NCI-H82 treated with DMSO at 0.1 percent for 48 hours (cell line): ENCODE data around the gene SUCO.
"Not testable (repeated sequence)": the region's sequence is repeated elsewhere in the genome, so short reads cannot be mapped to it uniquely, and the experiment has no call there.

ENCODE experiments used
- DNase-seq: peaks from one replicate; lab custom pipeline; 2025; ENCODE audit not compliant: unreplicated experiment; lab: John Stamatoyannopoulos, UW

SUCO gene

DNA sequence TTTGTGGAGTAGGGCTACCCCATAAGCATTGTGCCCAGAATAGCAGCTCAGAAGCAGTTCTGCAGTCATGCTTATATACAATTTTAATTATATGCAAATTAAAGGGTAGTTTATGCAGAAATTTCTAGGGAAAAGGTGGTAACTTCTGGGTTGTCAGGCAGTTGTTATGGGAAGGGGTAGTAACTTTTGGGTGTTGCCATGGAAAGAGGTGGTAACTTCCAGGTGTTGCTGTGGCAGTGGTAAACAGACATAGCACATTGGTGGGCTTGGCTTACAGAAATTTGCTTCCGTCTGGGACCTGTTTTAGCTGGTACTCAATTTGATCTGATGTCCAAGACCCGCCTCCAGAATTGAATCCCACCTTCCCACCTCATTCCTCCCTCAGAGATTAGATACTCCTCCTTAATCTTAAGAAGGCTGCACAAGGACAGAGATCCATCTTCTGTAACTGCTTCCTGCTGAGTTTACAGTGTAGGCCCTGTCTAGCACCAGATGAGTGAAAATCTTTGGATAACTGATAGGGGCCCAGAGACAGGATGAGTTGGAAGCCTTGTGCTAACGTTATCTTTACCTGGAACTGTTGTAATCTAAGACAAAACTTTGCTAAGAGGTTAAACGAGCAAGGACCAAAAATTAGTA lies 26.7 kb downstream of the SUCO start:
- DNase-seq = no peak

DNA sequence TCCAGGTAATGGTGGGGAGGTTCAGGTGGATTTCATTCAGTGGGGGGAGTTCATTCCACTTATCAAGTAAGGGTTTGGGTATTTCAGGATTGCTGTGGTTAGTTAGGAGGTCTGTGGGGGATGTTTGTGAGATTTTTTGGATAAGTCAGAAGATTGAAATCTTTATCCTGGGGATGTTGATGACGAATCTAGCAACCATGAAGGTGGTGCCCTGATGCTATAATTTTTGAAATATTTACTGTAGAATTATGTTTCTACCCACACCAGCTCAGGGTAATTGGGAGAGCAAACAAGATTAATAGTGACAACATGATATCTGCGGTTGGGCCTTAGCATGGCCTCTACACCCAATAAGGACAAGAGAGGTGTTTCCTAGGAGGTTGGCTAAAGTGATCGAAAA lies 28.3 kb downstream of the SUCO start:
- no peak for DNase-seq

DNA sequence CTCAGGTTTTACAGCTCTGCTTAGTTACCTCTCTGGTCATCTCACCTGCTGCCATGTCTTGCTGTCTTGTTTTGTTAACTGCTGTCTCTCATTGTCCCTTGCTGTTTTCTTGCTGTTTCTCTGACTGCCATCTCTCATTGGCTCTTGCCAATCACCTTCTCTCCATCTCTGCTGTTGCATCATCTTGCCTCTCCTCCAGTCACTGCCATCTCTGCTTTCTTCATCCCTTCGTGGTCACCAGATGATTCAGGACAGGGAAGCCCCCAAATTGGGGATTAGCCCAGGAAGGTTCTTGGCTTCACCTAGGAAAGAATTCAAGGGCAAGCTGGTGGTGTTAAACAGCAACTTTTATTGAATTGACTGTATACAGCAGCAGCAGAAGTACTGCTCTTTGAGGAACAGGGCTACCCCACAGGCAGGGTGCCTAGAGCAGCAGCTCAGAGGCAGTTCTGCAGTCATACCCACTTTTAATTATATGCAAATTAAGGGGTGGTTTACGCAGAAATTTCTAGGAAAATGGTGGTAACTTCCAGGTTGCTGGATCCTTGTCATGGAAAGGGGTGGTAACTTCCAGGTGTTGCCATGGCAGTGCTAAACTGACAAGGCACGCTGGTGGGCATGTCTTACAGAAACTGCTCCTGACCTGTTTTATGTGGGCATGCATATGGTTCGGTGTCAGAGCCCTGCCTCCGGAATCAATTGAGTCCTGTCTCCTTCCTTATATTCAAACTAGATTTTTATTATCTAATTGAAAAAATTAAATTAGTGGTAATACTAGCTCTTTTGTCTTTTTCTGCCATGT lies 33.4 kb downstream of the SUCO start:
- no peak for DNase-seq

DNA sequence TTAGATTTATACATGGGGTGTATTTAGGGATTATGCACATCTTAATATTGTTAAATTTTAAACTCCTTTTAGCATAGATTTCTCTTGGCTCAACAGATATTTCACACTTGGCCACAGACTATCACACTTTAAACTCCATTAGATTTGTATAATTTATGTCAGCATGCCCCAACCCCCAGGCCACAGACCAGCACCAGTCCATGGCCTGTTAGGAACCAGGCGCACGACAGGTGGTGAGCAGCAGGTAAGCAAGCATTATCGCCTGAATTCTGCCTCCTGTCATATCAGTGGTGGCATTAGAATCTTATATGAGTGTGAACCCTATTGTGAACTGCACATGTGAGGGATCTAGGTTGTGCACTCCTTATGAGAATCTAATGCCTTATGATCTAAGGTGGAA lies 34.8 kb downstream of the SUCO start:
- no peak for DNase-seq

DNA sequence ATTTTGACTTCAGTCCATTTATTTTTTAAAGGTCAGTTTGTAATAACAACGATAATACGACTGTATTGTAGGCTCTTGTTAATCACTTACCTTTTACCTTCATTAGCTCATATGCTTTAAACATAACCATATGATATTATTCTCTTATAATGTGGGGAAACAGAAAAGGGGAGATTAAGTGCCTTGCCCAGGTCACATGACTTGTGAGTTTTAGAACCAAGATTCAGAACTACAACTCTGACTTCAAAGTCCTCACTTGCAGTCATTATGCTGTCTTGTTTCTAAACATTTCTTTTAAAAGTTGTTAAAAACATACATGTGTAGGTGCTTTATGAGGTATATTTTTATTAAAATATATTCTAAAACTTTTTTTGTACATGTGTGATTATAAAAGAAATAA lies 41.1 kb downstream of the SUCO start:
- no peak for DNase-seq

DNA sequence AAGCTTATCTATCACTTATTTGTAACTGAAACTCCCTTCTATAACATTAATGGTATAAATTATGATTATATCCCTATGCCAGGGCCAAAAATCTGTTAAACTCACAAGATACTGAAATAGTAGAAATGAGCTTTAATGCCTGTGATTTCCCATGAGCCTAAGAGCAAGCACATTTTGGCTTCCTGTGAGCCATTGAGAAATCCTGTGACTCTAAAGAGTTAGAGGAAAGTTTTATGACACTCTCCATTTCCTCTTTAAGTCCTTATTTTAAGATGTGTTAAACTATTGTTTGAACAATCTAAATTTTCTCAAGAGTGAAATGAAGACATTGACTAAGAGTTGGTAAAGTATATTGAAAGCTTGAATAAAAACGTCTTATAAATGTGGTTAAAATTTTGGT lies 45.6 kb downstream of the SUCO start:
- DNase-seq = no peak

DNA sequence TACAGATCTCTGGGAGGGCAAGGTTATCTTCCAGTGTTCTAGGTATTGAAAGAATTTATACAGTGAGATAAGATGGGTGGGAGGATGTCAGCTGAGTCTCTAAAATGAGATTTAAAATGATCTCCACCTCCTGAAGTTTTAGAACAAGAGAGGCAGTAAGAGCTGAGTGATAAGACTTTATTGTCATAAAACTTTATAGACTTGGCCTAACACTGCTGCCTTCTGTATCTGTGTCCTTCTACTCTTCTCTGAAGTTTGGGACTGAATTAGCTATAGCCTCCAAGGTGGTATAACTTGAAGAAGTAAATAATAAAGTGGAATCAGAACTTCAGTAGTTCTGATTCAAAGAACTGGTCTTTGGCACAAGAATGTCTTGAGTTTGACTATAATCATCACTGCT lies 48.3 kb downstream of the SUCO start:
- DNase-seq = no peak

DNA sequence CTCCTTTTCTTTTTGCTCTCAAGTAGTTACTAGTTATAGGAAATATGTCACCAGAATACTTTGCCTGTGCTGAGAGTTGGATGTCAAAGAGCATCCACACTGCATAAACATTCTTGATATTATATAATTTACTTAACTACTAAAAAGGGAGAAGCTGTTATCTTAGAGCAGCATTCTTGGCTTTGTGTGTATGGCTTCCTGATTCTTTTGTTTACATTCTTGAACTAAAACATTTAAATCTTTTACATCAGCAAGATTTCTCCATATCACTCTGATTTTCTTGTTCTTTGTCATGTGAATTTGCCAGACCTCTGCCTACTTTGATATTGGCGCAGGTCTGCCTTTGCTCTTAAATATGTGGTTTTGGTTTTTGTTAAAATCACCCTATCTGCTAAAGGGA lies 48.8 kb downstream of the SUCO start:
- DNase-seq = no peak

DNA sequence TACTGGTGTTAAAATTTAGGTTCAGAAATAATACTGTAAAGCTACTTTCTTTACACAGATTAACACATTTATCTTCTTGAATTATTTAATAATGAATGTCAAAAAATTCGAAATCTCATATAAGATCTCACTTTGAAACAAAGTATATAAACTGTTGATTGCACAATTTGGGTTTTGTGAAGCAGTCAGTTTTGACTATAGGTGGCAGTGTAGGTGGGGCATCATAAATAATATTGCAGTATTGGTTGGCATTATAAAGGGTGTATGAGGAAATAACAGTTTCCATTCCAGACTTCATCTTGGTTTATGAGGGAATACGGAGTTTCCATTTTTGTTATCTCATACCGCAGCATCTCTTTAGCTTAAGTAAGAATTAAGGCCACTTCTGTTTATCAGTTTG lies 49.9 kb downstream of the SUCO start:
- no peak for DNase-seq

DNA sequence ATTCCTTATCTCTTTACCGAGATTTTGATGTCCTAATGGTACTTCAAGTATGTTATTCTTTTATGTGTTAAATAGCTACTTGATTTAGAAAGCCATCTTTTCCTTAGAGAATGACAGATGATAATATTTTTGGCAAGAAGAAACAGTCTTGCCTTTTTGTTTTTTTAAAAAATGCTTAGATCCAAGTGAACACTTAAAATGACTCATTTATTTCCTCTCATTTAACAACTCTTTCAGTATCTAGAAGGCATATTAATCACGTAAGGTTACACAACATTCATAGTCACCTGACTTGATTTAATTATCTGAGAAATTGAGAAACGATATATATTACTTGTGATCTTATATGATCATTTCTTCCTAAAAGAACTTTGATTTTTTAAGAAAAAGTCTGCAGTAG lies 52.4 kb downstream of the SUCO start:
- DNase-seq = no peak

DNA sequence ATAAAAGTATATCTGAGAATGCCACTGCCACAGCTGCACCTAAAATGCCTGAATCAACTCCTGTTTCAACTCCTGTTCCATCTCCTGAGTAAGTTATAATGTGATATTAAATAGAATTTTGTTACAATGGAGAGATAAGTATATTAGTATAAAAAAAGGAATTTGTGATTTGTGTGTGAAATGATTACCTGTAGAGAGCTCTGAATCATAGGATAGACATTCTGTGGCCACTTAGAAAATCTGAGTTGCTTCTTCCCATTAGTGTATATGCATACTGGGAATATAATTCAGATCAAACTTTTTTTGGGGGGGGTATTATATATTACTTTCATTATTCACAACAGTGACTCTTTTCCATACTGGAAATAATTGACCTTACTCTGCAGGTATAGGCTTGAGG lies 52.9 kb downstream of the SUCO start:
- no peak for DNase-seq

DNA sequence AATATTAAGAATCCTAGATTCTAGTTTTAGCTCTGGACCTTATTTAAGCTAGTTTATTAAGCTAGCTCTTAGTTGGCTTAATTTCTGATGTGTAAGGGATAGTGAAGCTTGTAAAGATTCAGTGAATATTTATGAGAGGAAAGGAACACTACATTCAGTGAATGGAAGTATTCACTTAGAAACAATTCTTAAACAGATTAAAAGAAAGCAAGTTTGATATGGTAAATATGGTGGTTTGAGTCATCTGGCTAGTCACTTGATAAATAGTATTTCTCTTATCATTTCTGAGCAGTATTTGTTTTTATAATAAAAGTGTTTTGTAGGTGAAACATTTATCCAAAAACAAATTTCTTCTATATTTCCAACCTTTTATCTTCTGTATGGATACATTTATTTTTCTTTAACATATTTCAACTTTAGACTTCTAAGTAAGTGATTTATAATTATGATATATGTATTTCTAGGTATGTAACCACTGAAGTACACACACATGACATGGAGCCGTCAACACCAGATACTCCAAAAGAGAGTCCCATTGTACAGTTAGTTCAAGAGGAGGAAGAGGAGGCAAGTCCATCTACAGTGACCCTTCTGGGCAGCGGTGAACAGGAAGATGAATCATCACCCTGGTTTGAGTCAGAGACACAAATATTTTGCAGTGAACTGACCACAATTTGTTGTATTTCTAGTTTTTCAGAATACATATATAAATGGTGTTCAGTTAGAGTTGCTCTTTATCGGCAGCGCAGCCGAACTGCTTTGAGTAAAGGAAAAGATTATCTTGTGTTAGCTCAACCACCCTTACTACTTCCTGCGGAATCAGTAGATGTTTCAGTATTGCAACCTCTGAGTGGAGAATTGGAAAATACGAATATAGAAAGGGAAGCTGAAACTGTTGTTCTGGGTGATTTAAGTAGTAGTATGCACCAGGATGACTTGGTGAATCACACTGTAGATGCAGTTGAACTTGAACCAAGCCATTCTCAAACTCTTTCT lies 55.6 kb downstream of the SUCO start:
- DNase-seq = no peak

DNA sequence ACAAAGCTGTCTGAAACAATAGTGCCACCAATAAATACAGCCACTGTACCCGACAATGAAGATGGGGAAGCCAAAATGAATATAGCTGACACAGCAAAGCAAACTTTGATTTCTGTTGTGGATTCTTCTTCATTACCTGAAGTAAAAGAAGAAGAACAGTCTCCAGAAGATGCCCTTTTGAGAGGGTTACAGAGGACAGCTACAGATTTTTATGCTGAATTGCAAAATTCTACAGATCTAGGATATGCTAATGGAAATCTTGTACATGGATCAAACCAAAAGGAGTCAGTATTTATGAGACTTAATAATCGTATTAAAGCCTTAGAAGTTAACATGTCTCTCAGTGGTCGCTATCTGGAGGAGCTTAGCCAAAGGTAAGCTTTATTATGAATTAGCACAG lies 56.6 kb downstream of the SUCO start:
- DNase-seq = no peak

DNA sequence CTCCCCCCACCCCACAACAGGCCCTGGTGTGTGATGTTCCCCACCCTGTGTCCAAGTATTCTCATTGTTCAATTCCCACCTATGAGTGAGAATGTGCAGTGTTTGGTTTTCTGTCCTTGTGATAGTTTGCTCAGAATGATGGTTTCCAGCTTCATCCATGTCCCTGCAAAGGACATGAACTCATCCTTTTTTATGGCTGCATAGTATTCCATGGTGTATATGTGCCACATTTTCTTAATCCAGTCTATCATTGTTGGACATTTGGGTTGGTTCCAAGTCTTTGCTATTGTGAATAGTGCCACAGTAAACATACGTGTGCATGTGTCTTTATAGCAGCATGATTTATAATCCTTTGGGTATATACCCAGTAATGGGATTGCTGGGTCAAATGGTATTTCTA lies 58.5 kb downstream of the SUCO start:
- not testable (repeated sequence) for DNase-seq

DNA sequence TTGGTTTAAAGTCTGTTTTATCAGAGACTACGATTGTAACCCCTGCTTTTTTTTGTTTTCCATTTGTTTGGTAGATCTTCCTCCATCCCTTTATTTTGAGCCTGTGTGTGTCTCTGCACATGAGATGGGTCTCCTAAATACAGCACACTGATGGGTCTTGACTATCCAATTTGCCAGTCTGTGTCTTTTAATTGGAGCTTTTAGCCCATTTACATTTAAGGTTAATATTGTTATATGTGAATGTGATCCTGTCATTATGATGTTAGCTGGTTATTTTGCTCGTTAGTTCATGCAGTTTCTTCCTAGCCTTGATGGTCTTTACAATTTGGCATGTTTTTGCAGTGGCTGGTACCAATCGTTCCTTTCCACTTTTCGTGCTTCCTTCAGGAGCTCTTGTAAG lies 62.1 kb downstream of the SUCO start:
- not testable (repeated sequence) for DNase-seq

DNA sequence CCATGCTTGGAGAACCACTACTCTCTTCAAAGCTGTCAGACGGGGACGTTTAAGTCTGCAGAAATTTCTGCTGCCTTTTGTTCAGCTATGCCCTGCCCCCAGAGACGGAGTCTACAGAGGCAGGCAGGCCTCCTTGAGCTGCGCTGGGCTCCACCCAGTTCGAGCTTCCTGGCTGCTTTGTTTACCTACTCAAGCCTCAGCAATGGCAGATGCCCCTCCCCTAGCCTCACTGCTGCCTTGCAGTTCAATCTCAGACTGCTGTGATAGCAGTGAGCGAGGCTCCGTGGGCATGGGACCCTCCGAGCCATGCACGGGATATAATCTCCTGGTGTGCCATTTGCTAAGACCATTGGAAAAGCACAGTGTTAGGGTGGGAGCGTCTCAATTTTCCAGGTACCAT lies 63.8 kb downstream of the SUCO start:
- not testable (repeated sequence) for DNase-seq

DNA sequence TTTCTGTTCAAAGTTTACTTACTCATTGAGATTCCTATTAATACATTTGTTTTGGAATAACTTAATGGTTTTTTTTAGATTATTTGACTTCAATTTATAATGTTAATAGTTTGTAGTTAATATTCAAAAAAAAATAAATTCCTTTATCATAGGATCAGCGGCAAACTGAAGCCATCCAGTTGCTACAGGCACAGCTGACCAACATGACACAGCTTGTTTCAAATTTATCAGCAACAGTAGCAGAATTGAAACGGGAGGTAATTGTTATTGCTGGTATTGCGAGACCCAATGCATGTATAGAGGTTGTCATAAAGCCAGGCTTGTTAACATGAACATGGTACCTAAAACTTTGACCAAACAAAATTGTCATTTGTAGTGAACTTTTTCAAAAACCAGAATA lies 67.0 kb downstream of the SUCO start:
- no peak for DNase-seq

DNA sequence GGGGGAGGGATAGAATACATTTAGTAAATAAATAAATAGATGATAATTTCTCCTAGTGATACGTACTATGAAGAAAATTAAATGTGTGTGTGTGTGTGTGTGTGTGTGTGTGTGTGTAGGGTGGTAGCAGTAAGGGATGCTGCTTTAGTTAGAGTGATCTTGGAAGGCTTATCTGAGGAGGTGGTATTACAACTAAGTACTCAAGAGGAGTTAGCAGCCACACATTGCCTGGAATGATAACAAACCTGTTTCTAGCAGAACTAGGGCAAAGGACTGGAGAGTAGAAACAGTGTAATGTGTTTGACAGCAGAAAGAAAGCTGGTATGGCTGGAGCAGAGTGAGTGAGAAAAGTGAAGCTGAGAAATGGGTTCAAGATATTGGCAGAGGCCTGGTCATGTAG lies 67.7 kb downstream of the SUCO start:
- no peak for DNase-seq

DNA sequence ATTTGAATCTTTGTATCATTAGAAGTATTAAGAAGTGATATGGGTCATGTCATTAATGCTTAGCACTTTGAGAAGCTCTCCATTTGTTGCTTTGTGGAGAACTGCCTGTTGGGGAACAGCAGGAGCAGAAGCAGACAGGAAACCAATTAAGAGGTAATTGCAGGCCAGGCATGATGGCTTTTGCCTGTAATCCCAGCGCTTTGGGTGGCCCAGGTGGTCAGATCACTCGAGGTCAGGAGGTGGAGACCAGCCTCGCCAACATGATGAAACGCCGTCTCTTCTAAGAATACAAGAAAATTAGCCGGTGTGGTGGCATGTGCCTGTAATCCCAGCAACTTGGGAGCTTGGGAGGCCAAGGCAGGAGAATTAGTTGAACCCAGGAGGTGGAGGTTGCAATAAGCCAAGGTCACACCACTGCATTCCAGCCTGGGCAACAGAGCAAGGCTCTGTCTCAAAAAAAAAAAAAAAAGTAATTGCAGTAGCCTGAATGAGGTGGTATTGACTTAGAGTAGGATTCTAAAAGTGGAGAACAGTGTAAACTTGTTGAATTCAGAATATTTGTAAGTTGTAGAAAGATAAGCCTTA lies 68.2 kb downstream of the SUCO start:
- DNase-seq = no peak

DNA sequence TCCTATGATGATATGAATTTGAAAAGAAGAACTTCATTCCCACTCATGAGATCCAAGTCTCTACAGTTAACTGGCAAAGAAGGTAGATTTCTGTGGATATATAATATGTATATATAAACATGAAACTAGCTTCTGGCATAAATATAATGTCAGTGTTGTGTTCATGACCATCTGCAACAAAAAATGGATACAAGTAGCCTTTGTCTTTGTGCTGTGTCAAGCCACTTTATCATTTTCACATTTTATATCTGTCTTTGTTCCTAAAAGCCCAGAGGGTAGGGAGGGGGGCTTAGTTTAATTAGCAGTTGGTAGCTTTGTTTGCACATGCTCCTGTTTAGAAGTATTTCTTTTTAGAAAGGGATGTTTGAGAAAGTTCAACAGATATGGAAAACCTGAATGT lies 69.8 kb downstream of the SUCO start:
- no peak for DNase-seq

DNA sequence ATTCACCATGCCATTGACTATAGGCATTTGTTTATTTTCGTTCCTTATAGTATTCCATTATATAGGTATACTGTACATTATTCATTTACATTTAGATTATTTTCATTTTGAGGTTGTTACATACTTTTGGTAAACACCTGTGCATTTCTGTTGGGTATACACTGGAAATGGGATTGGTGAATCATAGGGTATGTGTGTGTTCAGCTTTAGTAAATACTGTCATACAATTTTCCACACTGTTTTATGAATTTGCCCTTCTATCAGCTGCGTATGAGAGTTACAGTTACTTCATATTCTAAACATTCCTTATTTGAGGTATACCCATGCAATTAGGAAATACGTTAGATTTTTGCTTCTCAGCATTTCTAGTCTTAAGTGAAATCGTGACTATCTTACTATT lies 70.9 kb downstream of the SUCO start:
- no peak for DNase-seq
